ENCODE results near the gene SHISA2.

Gene SHISA2

GRCh38 chr13:26062853-26063444 is 11.1 kb upstream of the SHISA2 start:
- TF ChIP-seq CTCF (IDR thresholded peaks at IDR 0.05; ENCODE audit: poor library complexity, severe bottlenecking): peak; percentile 87
- DNase-seq (ENCODE audit: low spot score) (no peak), ATAC-seq (ENCODE audit: low read depth) (peak; percentile 56; the same call in 1 of the 3 replicates)
- no peak overlapping the region for H3K4me3 ChIP-seq (ENCODE audit: severe bottlenecking)
- H3K27me3 ChIP-seq (ENCODE audit: insufficient read depth, poor library complexity, severe bottlenecking): no peaks in the 10 kb centered on the region
- H3K9me3 ChIP-seq (ENCODE audit: severe bottlenecking): no peaks in the 10 kb centered on the region
- no peak overlapping the region for H3K27ac ChIP-seq (ENCODE audit: poor library complexity, severe bottlenecking)
- no peaks in the 10 kb centered on the region for H3K4me1 ChIP-seq (ENCODE audit: insufficient read depth, poor library complexity, severe bottlenecking)
- H3K36me3 ChIP-seq (ENCODE audit: low read depth): no peaks in the 10 kb centered on the region

DNA sequence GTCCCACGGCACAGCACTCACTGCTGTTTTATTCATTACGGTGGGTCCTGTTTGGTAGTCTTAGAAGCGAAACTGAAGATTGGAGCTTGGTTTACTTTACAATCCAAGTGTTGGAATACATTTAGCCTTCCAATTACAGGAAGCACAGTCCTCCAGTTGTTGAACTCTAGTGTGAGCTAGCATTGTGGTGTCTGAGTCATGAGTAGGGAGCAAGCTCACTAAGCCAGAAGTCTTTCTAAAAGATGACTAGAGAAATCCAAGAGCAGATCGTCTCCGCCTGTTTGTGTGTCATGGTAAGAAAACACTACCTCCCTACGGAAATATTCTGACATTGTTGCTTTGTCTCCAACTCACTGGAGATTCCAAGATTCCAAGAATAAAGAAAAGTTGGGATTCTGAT is 10.1 kb upstream of the SHISA2 start:
- Histone ChIP-seq H3K27me3 (ENCODE audit: insufficient read depth, poor library complexity, severe bottlenecking) (no peaks in the 10 kb centered on the region), H3K4me3 (ENCODE audit: severe bottlenecking) (no peak overlapping the region), H3K9me3 (ENCODE audit: severe bottlenecking) (no peaks in the 10 kb centered on the region), H3K27ac (ENCODE audit: poor library complexity, severe bottlenecking) (no peak overlapping the region), H3K4me1 (ENCODE audit: insufficient read depth, poor library complexity, severe bottlenecking) (no peaks in the 10 kb centered on the region), H3K36me3 (ENCODE audit: low read depth) (no peaks in the 10 kb centered on the region)
- DNase-seq (ENCODE audit: low spot score) (no peak), ATAC-seq (ENCODE audit: low read depth) (peak; percentile 79)
- no peak for TF ChIP-seq CTCF (IDR thresholded peaks at IDR 0.05; ENCODE audit: poor library complexity, severe bottlenecking)

DNA sequence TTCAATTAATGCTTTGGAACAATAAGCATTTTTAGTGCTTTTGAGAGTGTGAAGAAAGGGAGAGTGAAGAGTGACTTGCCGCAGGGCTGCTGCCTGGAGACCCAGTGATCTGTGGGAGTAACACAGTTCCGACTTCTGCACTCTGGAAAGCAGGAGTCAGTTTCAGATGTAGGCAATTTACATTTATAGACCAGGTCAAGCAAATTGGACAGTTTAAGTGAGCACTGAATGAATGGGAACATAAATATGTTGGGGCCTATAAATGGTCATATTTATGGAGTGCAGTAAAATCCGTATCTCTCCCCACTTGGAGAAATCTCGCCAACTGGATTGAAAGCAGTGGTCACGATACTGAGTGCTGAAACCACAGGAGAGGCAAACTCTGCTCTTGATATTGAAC is 9.4 kb upstream of the SHISA2 start:
- DNase-seq (ENCODE audit: low spot score): no peak
- no peak for TF ChIP-seq CTCF (IDR thresholded peaks at IDR 0.05; ENCODE audit: poor library complexity, severe bottlenecking)
- Histone ChIP-seq H3K36me3 (ENCODE audit: low read depth) (no peaks in the 10 kb centered on the region), H3K9me3 (ENCODE audit: severe bottlenecking) (no peaks in the 10 kb centered on the region), H3K27ac (ENCODE audit: poor library complexity, severe bottlenecking) (no peak overlapping the region), H3K4me3 (ENCODE audit: severe bottlenecking) (no peak overlapping the region), H3K27me3 (ENCODE audit: insufficient read depth, poor library complexity, severe bottlenecking) (no peaks in the 10 kb centered on the region), H3K4me1 (ENCODE audit: insufficient read depth, poor library complexity, severe bottlenecking) (no peaks in the 10 kb centered on the region)
- ATAC-seq (ENCODE audit: low read depth): no peak

DNA sequence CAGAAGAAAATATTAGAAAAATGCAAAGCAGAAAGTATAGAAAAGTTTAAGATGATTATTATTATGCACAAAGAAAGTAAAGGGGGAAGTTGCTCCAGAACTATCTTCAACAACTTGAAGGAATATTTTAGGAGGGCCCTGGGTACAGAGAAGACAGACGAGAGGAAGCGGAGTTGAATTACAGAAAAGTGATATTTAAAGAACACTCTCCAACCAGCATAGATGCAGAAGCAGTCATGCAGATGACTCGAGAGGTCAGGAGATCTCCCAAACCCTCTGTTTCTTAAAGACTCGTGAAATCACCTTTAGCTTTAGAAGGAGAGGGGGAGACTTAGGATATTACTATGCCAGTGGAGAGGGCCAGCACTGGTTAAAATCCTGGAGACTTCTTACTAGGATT is 8.5 kb upstream of the SHISA2 start:
- Histone ChIP-seq H3K4me1 (ENCODE audit: insufficient read depth, poor library complexity, severe bottlenecking) (no peaks in the 10 kb centered on the region), H3K9me3 (ENCODE audit: severe bottlenecking) (no peaks in the 10 kb centered on the region), H3K27me3 (ENCODE audit: insufficient read depth, poor library complexity, severe bottlenecking) (no peaks in the 10 kb centered on the region), H3K27ac (ENCODE audit: poor library complexity, severe bottlenecking) (no peak overlapping the region), H3K4me3 (ENCODE audit: severe bottlenecking) (no peak overlapping the region), H3K36me3 (ENCODE audit: low read depth) (no peaks in the 10 kb centered on the region)
- DNase-seq (ENCODE audit: low spot score) (no peak), ATAC-seq (ENCODE audit: low read depth) (no peak)
- TF ChIP-seq CTCF (IDR thresholded peaks at IDR 0.05; ENCODE audit: poor library complexity, severe bottlenecking): no peak

- no peak for ATAC-seq (ENCODE audit: low read depth)
- no peak for TF ChIP-seq CTCF (IDR thresholded peaks at IDR 0.05; ENCODE audit: poor library complexity, severe bottlenecking)
- Histone ChIP-seq H3K36me3 (ENCODE audit: low read depth) (no peaks in the 10 kb centered on the region), H3K27me3 (ENCODE audit: insufficient read depth, poor library complexity, severe bottlenecking) (no peaks in the 10 kb centered on the region), H3K9me3 (ENCODE audit: severe bottlenecking) (no peaks in the 10 kb centered on the region), H3K27ac (ENCODE audit: poor library complexity, severe bottlenecking) (no peak overlapping the region), H3K4me3 (ENCODE audit: severe bottlenecking) (no peak overlapping the region), H3K4me1 (ENCODE audit: insufficient read depth, poor library complexity, severe bottlenecking) (no peaks in the 10 kb centered on the region)
- DNase-seq (ENCODE audit: low spot score): no peak
Measured at GRCh38 chr13:26058704-26059103, 6.9 kb upstream of the SHISA2 start.
